ENCODE results near the gene TDRD1. TPM values are rescaled to one million over a fixed set of nuclear protein-coding genes. Genes with fewer than 3 reads are reported as not detected.

TDRD1 gene
- total RNA-seq, 3 donors from 2014 or later (not counting 1 experiment from before 2014, with no cell fraction given) = 0.08 to 0.33 (median 0.09) TPM

DNA sequence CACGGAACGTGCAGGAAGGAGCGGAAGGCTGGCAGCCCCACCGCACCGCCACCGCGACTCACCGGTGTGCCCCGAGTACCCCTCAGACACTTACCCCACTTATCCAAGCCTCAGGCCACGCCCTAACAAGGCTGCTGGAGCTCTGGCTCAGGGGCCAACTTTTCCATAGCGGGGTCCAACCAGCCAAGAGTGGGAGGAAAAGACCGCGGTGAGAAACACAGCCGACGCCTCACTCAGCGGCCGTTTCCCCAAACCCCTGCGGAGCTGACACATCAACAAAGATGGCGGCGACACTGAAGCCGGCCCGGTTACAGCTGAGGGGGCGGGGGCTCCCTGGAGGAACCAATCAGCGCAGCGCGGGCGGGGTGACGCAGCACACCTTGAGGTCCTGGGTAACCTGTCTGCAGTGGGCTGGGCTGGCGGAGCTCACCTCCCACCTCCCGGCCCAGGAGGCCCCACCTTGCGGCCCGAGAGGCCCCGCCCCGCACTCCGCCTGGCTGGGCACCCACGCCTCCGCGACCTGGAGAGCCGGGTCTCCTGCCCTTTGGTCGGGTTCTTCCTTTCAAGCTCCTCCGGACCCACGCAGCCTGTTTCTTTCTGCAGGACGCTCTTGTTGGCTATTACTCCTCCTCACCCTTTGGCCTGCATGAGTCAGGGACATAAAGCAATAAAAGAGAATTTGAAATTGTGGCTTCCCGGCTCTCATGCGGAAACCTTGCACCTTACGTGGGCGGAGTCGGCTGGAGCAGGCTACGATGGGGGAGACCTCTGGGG, 5.0 kb upstream of the TDRD1 start, which contains the start of gene CCDC186:
Gene CCDC186 (minus strand): TSS at position 283 of the 774 bp plus-strand sequence. CDS start 10,935 bp downstream, outside the sequence.
- Mint-ChIP-seq H3K27me3 (ENCODE audit: low read depth in 2 of 2) (peaks cover 10 to 24% of the 10 kb centered on the region in 2 donors), H3K4me1 (peaks cover 42 to 45% of the 10 kb centered on the region in 2 donors), H3K9me3 (no peaks in the 10 kb centered on the region), H3K36me3 (no peaks in the 10 kb centered on the region), H3K27ac (peak within 1 kb of the TSS; percentile 98 to 100), H3K4me3 (peak within 1 kb of the TSS; percentile 100)
- no peaks in the 10 kb centered on the region for H3K36me3 ChIP-seq (ENCODE audit: control insufficient read depth, insufficient read depth, low read length)
- DNase-seq (peak; percentile 97 to 98), ATAC-seq (peak; percentile 94 to 100 (median 97))
- TF ChIP-seq, protein P1, sequence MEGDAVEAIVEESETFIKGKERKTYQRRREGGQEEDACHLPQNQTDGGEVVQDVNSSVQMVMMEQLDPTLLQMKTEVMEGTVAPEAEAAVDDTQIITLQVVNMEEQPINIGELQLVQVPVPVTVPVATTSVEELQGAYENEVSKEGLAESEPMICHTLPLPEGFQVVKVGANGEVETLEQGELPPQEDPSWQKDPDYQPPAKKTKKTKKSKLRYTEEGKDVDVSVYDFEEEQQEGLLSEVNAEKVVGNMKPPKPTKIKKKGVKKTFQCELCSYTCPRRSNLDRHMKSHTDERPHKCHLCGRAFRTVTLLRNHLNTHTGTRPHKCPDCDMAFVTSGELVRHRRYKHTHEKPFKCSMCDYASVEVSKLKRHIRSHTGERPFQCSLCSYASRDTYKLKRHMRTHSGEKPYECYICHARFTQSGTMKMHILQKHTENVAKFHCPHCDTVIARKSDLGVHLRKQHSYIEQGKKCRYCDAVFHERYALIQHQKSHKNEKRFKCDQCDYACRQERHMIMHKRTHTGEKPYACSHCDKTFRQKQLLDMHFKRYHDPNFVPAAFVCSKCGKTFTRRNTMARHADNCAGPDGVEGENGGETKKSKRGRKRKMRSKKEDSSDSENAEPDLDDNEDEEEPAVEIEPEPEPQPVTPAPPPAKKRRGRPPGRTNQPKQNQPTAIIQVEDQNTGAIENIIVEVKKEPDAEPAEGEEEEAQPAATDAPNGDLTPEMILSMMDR (IDR thresholded peaks at IDR 0.05) = no peak
- peaks cover 6% of the 10 kb centered on the region for H3K4me1 ChIP-seq (ENCODE audit: control insufficient read depth, insufficient read depth, low read length)
- no peaks in the 10 kb centered on the region for H3K9me3 ChIP-seq (ENCODE audit: control insufficient read depth, insufficient read depth, low read length)
- H3K4me3 ChIP-seq (ENCODE audit: low read length) = peak within 1 kb of the TSS; percentile 88
- H3K27ac ChIP-seq (ENCODE audit: low read length) = peak within 1 kb of the TSS; percentile 90
- intact Hi-C loops (cut with micrococcal nuclease) = loop anchor here (1.0 to 10.0 kb wide), 4 partner anchors 319 to 648 kb away; partner anchors contain the start of genes CASP7, DCLRE1A, FHIP2A and NHLRC2
- under 1% methylated on average over 49 of the region's 49 CpGs for WGBS (ENCODE audit: insufficient coverage)
- H3K27me3 ChIP-seq (ENCODE audit: control insufficient read depth, insufficient read depth, low read length) = no peaks in the 10 kb centered on the region

DNA sequence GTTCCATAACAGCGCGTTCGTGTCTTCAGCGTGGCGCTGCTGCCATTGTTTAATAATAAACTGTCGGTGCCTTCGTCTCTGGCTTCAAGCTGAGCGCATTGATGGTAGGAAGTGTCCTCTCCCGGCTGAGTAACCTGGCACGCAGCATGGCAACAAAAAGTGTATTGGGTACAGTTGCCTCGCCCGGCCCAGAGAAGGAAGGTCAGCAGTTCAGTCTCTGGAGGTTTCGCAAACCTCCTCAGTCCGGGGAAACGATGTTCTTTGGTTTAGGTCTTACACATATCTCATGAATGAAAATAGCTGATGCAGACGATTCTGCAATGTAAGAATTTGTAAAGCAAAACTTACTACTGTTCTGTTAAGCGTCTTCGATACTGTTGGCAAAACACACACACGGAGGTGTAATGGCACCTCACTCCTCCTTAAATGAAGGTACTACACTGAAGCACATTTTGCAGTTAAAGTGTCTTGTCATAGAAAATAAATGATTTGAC, 4.4 kb upstream of the TDRD1 start:
- TF ChIP-seq, protein P1 (IDR thresholded peaks at IDR 0.05) = no peak
- no peaks in the 10 kb centered on the region for H3K9me3 ChIP-seq (ENCODE audit: control insufficient read depth, insufficient read depth, low read length)
- H3K27ac Mint-ChIP-seq = peak overlapping the region; percentile 98 to 100
- H3K4me1 ChIP-seq (ENCODE audit: control insufficient read depth, insufficient read depth, low read length) = peaks cover 6% of the 10 kb centered on the region
- H3K4me3 ChIP-seq (ENCODE audit: low read length) = peak overlapping the region; percentile 88
- no peaks in the 10 kb centered on the region for H3K9me3 Mint-ChIP-seq
- peaks cover 42 to 45% of the 10 kb centered on the region in 2 donors for H3K4me1 Mint-ChIP-seq
- H3K36me3 ChIP-seq (ENCODE audit: control insufficient read depth, insufficient read depth, low read length) = no peaks in the 10 kb centered on the region
- H3K27me3 Mint-ChIP-seq (ENCODE audit: low read depth in 2 of 2) = peaks cover 11 to 27% of the 10 kb centered on the region in 2 donors
- no peaks in the 10 kb centered on the region for H3K36me3 Mint-ChIP-seq
- ATAC-seq (peak in 1 of 3 donors; percentile 37), DNase-seq (no peak)
- 2% methylated on average over 19 of the region's 19 CpGs for WGBS (ENCODE audit: insufficient coverage)
- H3K4me3 Mint-ChIP-seq = peak overlapping the region; percentile 100
- intact Hi-C loops (cut with micrococcal nuclease) = loop anchor here (1.0 to 10.0 kb wide), 4 partner anchors 320 to 648 kb away; partner anchors contain the start of genes CASP7, DCLRE1A, FHIP2A and NHLRC2
- H3K27me3 ChIP-seq (ENCODE audit: control insufficient read depth, insufficient read depth, low read length) = no peaks in the 10 kb centered on the region
- H3K27ac ChIP-seq (ENCODE audit: low read length) = peak overlapping the region; percentile 62

DNA sequence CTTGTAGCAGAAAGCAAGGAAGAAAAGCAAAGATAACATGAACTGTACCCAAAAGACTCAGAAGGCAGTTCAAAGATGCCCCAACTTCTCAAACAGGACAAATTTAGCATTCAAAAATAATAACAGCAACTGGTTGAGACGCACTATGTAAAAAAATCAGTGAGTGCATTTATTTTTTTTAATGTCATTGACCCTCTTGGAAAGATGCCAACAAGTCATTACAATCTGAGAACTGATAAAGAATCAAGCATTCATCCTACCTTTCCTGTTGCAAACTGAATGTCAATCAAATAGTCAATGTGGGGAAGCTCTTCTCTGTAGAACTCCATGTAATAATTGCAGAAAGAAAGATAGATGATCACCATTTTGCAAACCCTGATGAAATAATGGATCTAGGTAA, 3.5 kb upstream of the TDRD1 start:
- Histone ChIP-seq H3K9me3 (ENCODE audit: control insufficient read depth, insufficient read depth, low read length) (no peaks in the 10 kb centered on the region), H3K36me3 (ENCODE audit: control insufficient read depth, insufficient read depth, low read length) (no peaks in the 10 kb centered on the region), H3K4me1 (ENCODE audit: control insufficient read depth, insufficient read depth, low read length) (peaks cover 6% of the 10 kb centered on the region), H3K27me3 (ENCODE audit: control insufficient read depth, insufficient read depth, low read length) (no peaks in the 10 kb centered on the region), H3K27ac (ENCODE audit: low read length) (no peak overlapping the region), H3K4me3 (ENCODE audit: low read length) (no peak overlapping the region)
- TF ChIP-seq, protein P1 (IDR thresholded peaks at IDR 0.05) = no peak
- Mint-ChIP-seq H3K4me3 (peak overlapping the region; percentile 61), H3K27me3 (ENCODE audit: low read depth in 2 of 2) (peaks cover 13 to 27% of the 10 kb centered on the region in 2 donors), H3K9me3 (no peaks in the 10 kb centered on the region), H3K4me1 (peaks cover 39 to 42% of the 10 kb centered on the region in 2 donors), H3K27ac (no peak overlapping the region), H3K36me3 (no peaks in the 10 kb centered on the region)
- intact Hi-C loops (cut with micrococcal nuclease) = loop anchor here (2.0 to 10.0 kb wide), 2 partner anchors 321 to 369 kb away; partner anchors contain the start of genes DCLRE1A and NHLRC2
- ATAC-seq (no peak), DNase-seq (peak in 1 of 2 donors; percentile 7)
- WGBS (ENCODE audit: insufficient coverage) = 100% methylated on average over 1 of the region's 1 CpG
